Fibroblast of peridontal ligament (primary cell): ENCODE measurements around the gene TNIP1.
A peak's percentile ranks its signal among the peaks of the same experiment; 100 is the strongest.

Source experiments
- DNase-seq: peaks from one replicate; pipeline ENCODE4 v3.0.0-alpha.2; 2010; ENCODE audit errors: extremely low read depth

The TNIP1 gene

GRCh38 chr5:151065609-151066008, 15.2 kb downstream of the TNIP1 start:
- DNase-seq: no peak

DNA sequence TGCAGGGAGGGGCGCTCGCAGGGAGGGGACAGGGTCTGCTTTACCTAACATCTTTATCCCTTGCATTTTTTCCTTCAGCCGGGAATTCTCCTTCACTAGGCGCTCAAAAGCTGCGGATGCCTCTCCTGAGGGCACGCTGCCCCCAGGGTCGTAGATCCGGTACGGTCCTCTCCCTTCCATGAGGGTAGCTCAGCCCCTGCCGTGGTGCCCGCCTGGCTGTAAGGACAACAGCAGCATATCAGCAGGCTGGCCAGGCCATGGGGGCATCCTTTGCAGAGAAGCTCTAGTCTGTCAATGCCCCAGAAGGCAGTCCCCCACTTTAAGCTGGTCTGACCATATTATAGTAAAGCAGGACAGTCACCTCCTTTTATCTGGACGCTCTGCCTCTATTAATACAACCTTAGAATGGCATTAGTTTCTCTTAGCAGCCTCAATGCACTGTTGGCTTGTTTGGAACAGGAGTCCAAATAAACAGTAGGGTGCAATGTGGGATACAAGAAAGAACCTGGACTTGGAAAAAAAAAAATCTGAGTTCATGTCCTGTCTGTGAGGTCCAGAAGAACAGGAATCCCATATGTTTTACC, 15.8 kb downstream of the TNIP1 start:
- DNase-seq: no peak

GRCh38 chr5:151063142-151063989, 17.5 kb downstream of the TNIP1 start:
- peak; percentile 83 for DNase-seq

GRCh38 chr5:151062405-151063141, 18.3 kb downstream of the TNIP1 start:
- DNase-seq: no peak

- DNase-seq: no peak
Observed at GRCh38 chr5:151060742-151061141, 20.1 kb downstream of the TNIP1 start.

GRCh38 chr5:151058891-151059489, 21.8 kb downstream of the TNIP1 start:
- DNase-seq: no peak

DNA sequence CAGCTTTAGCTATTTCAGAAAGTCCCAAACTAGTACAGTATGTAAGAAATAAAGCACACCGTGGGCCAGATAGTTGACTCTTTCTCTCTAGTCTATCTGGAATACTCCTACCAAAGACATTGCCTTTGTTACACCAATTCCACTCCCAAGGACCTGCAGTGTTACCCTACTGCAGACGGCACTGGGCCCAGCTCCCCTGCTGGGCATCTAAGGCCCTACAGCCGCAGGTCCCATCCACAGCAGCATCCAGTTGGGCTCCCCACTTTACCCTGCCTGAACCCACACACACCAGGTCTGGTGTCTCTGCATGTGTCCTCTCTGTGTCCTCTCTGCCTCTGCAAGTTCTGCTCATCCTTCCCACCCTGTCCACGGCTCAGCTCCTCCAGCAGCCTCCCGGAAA, 22.5 kb downstream of the TNIP1 start:
- DNase-seq: no peak

DNA sequence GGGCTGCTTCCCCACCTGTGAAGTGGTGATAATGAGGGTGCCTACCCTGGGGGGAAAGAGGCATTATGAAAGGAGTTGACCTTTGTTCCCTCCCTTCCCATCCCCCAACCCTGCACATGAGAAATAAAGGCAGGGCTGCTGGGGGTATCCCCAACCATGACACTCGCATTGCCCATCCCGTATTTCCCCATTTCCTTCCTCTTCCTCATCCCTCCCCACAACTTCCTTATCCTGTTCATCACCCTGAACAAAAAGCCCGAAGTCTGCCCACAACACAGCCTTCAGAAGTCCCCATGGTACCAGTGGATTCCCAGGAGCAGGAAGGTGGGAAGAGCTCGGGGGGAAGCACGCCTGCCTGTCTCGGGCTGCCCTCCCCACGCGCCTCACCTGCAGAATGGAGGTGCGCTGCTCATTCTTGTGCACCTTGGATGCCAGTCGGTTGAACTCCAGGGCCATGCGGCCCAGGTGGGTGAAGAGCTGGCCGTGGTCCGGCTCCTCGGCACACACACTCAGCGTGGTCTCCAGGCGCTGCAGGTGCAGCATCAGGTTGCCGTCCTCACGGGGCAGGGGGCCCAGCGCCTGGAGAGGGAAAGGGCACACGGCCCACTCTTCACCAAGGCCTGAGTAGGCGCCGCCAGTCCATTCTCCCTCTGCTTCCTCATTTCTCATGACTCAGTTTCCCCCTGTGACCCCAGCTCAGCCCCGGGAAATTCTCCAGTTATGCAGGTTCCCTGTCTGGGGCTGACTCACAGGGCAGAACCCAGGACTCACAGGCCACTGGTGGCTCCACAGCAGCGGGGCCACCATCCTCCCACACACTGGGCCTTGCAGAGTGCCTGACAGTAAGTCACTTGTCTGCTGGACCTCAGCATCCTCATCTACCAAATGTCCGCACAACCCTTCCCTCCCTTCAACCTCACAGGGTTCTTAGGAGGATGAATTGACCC, 24.2 kb downstream of the TNIP1 start:
- DNase-seq: no peak

- DNase-seq: no peak
Observed at GRCh38 chr5:151055336-151055735, 25.5 kb downstream of the TNIP1 start.

DNA sequence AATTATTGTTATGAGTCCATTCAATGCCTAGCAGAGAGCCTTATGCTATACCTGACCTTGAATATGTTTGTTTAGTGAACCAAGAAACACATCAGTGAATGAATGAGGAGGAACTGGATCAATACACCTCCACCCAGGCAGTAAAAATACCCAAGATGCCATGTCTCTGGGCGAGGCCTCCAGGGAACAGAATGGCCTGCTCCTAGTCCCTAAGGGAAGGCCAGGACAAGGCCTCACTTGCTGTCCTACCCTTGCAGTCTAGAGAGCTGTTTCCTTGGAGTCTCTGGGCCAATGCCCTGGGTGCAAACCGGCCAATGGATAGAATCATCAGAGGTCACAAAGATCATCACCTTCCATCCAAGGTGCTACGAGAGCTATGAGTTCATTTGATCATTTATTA, 26.1 kb downstream of the TNIP1 start:
- no peak for DNase-seq

DNA sequence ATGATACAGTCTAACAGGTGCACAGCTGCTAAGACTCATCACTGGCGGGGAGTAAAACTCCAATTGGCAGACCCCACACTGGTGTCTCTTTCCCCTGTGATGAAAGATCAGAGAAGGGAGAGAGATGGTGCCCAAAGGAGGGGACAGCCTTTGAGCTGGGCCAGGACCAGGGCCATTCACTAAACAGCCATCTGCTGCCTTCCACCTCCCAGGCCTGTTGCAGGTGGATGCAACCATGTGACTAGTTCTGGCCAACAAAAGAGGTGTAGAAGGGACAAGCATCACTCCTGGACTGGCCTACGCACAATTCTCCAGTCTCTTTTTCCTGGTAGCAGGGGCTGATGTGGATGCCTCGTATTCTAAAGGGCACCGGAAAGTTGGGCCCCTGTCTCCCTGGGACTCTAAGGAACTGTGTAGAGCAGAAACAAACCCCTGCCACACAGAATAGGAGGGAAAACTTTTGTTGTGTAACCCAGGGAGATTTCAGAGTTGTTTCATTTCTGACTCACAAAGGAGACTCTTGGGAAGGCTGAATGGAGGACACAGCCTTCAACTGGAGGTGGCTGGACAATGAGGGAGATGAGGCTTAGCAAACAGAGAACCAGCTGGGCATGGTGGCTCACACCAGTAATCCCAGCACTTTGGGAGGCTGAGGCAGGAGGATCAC, 26.9 kb downstream of the TNIP1 start:
- no peak for DNase-seq

- no peak for DNase-seq
Observed at GRCh38 chr5:151052836-151053235, 28.0 kb downstream of the TNIP1 start.

- DNase-seq: no peak
Observed at GRCh38 chr5:151051931-151052608, 28.8 kb downstream of the TNIP1 start.

DNA sequence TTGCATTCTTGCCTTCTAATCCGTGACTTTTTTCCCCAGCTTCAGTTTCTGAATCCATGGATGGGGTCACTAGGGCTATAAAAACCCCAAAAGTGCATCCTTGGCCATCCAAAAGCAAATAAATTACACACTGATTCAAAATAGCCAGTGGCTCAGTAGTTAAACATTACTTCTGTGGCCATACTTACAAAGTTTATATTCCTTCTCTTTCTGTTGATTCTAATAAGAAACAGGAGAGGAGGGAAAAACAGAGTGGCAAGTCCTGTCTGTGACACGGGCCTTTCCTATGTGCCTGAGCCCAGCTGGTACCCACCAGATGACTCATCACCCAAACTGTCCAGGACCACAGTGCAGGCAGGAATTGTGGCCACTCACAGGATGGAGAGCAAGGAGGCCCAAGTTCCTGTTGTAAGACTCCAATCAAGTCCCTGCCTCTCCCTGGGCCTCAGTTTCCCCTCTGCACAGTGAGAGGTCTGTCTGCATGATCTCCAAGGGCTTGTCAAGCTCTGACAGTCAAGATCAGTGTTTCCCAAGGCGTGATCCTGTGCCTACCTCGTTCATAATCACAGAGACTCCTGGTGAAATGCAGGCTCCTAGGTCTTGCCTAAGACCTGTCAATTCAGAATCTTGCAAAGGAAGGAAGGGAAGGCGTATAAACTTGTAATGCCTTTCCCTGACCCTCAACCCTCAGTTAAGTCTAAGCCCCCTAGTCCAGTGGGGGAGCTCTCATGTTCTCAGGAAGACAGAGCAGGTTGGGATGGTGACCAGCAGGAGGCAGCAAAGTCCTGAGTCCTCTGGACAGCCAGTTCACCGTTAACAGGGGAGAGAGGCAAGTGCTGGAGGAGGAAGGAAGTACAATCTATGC, 29.5 kb downstream of the TNIP1 start:
- peak; percentile 83 for DNase-seq

DNA sequence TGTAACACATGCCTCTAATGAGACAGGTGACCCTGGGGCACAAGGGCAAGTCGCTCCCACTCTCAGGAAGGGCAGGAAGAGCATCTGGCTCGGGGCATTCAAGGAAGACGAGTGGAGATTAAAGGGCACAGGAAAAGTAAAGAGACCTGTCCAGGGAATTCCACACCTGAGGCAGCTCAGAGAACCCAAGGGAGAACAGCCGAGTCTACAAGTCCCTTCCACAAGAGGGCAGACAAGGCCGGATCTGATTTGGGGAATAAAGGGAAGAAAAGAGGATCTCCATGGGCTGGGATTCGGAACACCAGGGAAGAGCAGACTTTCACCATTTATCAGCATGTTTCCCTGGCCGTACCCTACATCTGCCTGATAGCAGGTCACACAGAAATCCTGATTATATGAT, 32.3 kb downstream of the TNIP1 start:
- DNase-seq: no peak

GRCh38 chr5:151047814-151048425, 32.9 kb downstream of the TNIP1 start:
- DNase-seq: no peak

DNA sequence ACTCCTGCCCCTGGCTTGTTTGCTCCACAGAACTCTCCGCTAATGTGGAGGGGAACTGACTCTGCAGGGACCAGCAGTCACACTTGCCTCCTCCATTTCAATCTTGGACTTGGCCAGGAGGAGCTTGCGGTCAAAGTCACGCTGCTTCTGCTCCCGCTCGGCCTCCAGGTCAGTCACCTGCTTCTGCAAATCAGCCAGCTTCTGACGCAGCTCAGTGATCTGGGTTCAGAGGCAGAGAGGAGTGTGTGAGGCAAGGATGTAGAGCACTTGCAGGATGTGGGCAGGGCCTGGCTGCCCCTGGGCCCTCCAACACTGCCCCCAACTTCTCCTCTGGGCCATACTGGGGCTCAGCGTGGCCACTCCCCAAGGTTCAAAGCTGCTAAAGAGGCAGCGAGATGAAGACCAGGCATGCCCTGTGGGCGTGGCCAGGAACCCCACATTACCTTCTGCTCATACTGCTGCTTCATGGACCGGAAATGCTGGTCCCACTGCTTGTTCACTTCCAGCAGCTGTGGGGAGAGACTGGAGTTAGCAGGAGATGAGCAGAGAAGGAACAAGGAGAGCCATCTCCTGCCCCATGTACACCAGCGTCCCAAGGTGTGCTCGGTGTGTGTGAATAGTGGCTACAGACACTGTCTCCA, 38.3 kb downstream of the TNIP1 start:
- DNase-seq: no peak

- DNase-seq: no peak
Observed at GRCh38 chr5:151041577-151042268, 39.1 kb downstream of the TNIP1 start.
